NCI-H2107 treated with DMSO at 0.1 percent for 48 hours (cell line): ENCODE data around the gene CDC42EP3.

Source experiments
- DNase-seq: peaks from one replicate; lab custom pipeline; 2025; ENCODE audit not compliant: unreplicated experiment; lab: John Stamatoyannopoulos, UW

The CDC42EP3 gene

GRCh38 chr2:37619959-37620300 is 51.5 kb downstream of the CDC42EP3 start:
- DNase-seq, result no peak

- no peak for DNase-seq
Observed at GRCh38 chr2:37619230-37619958, 52.0 kb downstream of the CDC42EP3 start.

DNA sequence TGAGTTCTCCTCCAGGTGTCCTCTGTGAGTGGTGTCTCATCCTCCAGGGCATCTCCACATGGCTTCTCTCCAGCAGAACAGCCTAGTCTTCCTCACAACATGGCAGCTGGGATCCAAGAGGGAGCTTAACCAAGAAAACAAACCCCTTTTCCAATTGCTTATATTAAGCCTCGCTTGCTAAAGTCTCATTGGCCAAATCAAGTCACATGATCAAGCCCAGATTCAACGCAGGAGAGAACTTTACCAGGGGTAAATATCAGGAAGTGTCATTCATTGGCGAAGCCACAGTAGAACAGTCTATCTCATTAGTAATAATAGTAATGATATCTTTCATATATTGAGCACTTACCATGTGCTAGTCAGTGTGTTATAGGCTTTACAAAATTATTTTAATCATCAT is 53.1 kb downstream of the CDC42EP3 start:
- DNase-seq, result no peak

GRCh38 chr2:37617119-37617892 is 54.1 kb downstream of the CDC42EP3 start:
- no peak for DNase-seq

DNA sequence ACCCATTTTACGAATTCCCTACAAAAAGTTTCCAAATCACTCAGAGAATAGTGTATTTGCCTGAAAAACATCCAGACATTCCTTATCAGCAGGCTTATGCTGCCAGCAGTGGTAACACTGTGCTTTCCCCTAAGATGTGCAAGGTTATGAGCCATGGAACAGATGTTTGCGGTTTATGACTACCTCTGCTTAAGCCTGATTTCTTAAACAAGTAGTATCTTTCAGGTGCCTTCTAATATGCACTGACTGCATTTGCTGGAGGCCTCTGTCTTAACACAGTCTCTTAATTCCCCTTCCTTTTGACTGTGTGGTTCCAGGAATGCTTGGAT is 54.8 kb downstream of the CDC42EP3 start:
- DNase-seq, result no peak

- no peak for DNase-seq
Observed at GRCh38 chr2:37615804-37616676, 55.4 kb downstream of the CDC42EP3 start.

DNA sequence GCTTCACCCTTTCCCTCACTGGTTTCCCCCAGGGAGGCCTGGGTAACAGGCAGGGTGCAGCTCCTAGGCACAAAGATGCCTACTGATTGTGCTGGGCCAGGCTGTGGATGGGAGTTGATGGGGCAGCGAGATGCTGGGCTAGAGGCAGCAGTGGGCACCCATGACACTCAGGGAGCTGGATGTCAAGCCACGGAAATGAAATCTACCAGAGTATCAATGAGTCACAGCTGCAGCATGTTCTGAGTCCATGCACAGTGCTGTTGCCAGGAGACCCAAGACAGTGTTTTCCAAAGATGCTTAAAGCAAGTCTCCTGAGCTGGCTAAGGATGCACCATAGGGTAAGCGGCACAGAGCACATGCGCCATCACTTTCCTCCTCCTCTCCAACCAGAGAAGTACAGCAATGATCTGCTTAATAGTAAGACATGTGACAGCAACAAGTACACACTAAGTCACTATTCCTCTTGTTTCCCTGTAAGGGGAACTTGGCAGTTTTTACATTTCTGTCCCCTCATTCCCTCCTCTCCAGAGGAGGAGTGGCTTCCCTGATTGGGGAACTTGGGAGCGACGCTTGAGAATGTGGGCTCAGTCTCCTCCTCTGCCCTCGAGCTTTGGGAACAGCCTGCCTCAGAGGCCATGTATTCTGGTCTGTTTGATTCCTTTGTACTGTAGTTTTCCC is 57.2 kb downstream of the CDC42EP3 start:
- DNase-seq, result no peak

GRCh38 chr2:37612382-37612781 is 59.1 kb downstream of the CDC42EP3 start:
- DNase-seq, result no peak

DNA sequence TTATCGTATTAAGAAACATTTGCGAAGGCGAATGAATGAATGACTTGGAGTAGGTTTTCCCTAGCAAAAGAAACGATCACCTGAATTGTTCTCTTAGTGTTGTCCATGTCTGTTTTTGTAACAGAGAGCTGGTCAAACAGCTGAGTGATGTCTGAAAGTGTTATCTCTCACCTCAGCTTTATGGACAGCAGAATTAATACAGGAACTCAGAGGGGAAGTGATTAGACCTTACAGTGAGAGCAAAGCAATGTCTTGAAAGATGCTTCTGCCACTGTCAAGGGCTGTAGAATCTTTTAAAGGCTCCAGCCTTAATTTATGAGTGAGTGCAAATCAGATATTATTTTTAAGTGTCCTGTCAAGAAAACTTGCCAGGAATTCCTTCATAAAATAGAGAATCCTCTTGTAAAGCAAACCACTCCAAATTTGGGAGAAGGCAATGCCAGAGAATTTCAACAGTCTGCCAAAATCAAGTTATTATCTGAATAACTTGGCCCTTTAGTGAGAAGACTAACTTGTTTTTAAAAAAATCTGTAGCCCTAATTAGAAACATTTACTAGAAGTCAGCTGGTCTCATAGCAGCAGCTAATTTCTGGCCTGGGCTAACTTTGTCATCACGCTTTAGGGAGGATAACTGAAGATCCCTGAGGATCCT is 60.7 kb downstream of the CDC42EP3 start:
- no peak for DNase-seq

DNA sequence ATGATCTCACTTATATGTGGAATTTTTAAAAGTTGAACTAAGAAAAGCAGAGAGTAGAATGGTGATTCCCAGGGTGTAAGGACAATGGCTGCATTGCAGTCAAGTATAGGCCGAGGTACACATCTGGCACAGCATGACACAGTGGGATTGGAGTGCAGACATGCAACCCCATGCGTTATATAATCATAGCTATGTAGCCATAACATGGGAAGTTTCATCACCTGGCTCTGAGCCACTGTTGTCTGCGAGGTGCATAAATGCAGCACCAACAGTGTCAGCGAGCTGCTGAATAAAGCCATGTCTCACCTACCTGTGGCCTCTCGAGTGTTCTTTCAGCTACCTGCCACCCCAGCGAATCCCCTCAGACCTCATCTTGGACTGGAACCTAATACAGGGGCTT is 61.7 kb downstream of the CDC42EP3 start:
- DNase-seq, result no peak

DNA sequence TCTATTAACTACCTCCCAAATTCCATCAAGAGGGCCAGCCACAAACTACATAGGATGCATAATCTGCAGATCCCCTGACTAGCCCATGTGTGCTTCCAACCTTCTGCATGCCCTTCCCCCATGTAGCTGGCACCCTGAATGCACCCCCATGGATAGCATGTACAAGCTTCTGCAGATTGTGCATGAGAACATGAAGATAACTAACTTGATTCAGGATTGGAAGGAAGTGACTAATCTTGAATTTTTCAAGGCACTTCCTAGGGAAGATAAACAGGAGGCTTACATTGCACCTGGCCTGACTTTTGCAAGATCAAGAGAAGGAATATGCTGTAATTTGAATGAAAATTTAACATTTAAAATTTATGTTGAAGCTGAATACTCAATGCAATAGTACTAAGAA is 66.7 kb downstream of the CDC42EP3 start:
- DNase-seq, result no peak

- DNase-seq, result no peak
Observed at GRCh38 chr2:37602702-37603101, 68.7 kb downstream of the CDC42EP3 start.

GRCh38 chr2:37602040-37602439 is 69.4 kb downstream of the CDC42EP3 start:
- no peak for DNase-seq

DNA sequence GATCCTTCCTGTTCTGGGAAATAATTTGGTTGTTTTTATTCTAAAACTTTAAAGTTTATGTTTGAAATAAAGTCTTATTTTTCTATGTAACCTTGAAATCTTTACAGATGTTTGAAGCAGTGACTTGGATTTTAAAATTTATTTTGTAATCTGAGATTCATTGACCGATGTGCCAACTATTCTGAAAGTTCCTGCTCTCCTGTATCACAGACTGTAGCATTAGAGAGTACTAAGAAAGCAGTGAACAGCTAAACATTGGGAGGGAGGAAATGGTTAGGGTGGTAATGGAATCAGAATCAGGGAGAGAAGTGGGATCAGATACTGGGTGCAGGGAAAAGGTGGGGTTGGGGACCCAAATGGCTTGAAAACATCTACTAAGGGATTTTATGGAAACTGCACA is 69.9 kb downstream of the CDC42EP3 start:
- no peak for DNase-seq

- DNase-seq, result no peak
Observed at GRCh38 chr2:37600735-37601134, 70.7 kb downstream of the CDC42EP3 start.

DNA sequence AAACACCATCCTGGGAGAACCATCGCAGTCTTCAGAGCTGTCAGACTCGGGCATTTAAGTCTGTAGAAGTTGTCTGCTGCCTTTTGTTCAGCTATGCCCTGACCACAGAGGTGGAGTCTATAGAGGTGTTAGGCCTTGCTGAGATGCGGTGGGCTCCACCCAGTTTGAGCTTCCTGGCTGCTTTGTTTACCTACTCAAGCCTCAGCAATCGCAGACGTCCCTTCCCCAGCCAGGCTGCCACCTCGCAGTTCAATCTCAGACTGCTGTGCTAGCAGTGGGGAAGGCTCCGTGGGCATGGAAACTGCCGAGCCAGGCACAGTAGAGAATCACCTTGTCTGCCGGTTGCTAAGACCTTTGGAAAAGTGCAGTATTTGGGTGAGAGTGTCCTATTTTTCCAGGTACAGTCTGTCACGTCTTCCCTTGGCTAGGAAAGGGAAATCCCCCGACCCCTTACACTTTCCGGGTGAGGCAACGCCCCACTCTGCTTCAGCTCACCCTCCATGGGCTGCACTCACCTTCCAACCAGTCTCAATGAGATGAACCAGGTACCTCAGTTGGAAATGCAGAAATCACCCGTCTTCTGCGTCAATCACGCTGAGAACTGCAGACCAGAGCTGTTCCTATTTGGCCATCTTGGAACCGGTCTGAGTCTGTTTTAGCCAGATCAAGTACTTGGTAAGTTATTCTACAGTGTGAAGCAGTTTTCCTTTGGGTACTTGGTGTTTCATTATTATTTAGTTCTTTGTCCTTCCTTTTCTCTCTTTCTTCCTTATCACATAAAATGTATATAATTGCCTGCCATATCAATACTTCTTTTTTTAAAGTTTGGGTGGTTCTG is 71.5 kb downstream of the CDC42EP3 start:
- DNase-seq, result no peak

DNA sequence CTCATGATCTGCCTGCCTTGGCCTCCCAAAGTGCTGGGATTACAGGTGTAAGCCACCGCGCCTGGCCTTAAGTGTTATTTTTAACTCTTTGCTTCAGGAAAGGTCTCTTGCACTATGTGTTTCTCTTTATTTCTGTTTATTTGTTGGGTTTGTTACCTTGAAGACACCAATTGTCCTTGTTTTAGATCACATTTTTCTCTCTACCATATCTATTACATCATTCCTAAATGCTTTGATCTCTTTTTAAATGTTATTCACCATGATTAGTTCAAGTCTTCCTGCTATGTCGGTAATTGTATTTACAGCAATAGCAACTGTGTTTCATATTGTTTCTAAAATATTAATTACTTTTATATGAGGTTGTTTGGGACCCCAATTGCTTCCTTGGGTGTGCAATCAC is 77.7 kb downstream of the CDC42EP3 start:
- no peak for DNase-seq

DNA sequence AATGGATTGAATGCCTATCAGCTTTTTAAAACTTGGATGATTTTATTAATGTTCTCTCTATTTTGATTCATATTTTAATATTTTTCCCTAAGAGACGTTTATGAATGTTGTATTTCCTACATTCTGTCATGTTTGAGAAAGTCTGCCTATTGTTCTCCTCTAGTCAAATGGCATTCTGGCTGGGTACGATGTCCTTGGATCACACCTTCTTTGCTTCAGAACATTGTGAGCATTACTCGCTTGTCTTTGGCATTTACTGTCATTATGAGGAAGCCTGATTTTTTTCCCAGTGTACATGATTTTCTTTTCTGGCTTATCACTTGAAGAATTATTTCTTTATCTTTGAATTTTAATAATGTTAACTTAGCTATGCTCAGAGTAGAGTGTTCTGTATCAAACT is 78.4 kb downstream of the CDC42EP3 start:
- DNase-seq, result no peak
